Measurements from ENCODE around the gene DNAH3.

Gene DNAH3

GRCh38 chr16:20911361-20911760 is 239.3 kb downstream of the DNAH3 start:
- no peak for DNase-seq (ENCODE audit: low read depth in 3 of 3, low spot score in 1 of 3)

- DNase-seq (ENCODE audit: low read depth in 3 of 3, low spot score in 1 of 3), result no peak
Observed at GRCh38 chr16:20910781-20911321, 239.8 kb downstream of the DNAH3 start.

DNA sequence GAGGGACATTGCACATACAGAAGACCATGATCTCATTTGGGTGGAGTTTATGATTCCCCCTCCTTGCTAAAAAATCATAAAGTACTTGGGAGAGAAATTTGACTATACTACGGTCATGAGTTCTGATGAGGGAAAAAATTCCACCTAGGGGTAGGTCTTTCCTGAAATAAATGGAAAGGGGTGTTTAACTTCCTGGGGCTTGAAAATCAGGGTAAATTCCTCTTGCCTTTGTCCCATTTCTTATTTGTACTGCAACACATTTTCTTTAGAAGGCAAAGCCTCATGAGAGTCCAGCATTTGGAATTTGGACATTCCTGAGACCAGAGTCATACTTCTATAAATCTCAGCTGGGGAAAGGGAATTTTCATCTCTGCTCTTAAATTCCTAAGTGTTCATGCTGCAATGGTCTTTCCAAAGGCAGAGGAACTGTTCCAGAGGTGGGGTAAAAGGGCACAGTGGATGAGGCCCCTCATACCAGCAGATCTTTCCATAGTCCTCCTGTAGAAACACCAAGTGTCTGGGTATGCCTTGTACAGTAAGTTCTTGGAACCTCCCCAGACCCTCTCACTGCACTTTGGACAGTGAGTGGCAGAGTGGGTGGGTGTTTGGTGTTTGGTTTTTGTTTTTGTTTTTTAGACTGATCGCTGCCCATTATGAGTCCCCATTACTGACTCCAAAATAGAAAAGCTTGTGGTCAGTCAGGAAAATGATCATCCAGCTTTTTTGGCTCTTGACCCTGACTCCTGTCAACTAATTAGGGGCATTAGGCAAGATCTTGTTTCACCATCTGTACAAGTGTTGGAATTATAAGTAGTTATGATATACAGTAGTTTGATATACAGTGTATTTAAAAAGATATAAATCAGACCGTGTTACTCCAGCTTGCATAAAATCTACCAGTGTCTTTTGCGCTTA is 244.0 kb downstream of the DNAH3 start:
- DNase-seq (ENCODE audit: low read depth in 3 of 3, low spot score in 1 of 3), result no peak

DNA sequence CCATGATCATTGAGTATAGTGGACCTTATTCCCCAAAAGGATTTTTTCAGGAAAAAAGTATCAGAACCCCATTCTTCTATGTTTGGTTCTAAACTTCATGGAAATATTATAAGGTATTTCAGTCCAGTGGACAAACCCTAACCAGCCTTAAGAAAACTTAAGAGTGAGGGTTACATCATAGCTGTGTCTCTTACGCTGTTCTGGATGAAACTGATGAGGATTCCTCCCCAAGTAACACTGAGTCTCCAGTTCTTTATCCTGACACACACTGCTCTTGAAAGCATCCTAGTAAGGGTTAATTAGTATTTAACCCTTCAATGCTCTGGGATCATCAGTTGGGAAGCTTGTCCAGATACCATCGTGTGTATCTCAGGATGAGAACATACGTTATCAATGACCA is 245.1 kb downstream of the DNAH3 start:
- DNase-seq (ENCODE audit: low read depth in 3 of 3, low spot score in 1 of 3), result no peak

- peak in 1 of 3 donors; percentile 3 for DNase-seq (ENCODE audit: low read depth in 3 of 3, low spot score in 1 of 3)
Observed at GRCh38 chr16:20904507-20905081, 246.1 kb downstream of the DNAH3 start.

- no peak for DNase-seq (ENCODE audit: low read depth in 3 of 3, low spot score in 1 of 3)
Observed at GRCh38 chr16:20903899-20904506, 246.6 kb downstream of the DNAH3 start.

GRCh38 chr16:20903116-20903898 is 247.3 kb downstream of the DNAH3 start:
- no peak for DNase-seq (ENCODE audit: low read depth in 3 of 3, low spot score in 1 of 3)

DNA sequence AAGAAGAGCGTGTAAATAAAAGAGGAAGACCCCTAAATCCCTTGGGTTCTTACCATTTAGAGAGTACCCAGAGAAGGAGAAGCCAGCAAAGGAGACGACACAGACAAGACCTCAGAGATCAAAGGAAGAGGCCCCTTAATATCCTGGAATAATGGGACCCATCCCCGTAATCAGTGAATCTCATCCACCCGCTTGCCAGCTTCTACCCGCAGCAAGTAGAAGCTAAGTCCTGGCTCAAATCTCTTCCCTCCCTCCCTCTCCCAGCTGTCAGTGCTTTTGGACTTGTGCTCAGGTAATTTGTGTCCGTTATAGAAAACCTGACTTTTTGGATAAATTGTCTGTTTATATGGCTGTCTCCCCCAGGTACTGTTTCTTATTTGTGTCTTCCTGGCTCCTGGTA is 248.2 kb downstream of the DNAH3 start:
- DNase-seq (ENCODE audit: low read depth in 3 of 3, low spot score in 1 of 3), result no peak

GRCh38 chr16:20901436-20902112 is 249.1 kb downstream of the DNAH3 start:
- no peak for DNase-seq (ENCODE audit: low read depth in 3 of 3, low spot score in 1 of 3)

DNA sequence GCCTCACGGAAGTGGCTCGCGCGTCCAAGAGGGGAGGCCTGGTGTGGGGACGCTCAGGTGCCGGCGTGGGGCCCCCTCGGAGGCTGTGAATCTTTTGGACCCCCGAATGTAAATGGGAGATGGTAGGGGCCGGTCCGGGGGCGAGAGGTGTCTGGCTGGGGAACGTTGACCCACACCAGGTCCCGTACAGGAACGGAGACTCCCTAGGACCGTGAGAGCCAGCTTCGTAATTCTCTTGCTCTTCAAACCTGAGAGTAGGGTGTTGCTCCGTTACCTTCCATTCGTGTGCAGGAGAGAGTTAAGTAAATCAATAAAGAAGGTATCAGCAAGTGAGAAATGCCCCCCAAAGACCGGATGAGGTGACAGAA is 249.6 kb downstream of the DNAH3 start:
- no peak for DNase-seq (ENCODE audit: low read depth in 3 of 3, low spot score in 1 of 3)

DNA sequence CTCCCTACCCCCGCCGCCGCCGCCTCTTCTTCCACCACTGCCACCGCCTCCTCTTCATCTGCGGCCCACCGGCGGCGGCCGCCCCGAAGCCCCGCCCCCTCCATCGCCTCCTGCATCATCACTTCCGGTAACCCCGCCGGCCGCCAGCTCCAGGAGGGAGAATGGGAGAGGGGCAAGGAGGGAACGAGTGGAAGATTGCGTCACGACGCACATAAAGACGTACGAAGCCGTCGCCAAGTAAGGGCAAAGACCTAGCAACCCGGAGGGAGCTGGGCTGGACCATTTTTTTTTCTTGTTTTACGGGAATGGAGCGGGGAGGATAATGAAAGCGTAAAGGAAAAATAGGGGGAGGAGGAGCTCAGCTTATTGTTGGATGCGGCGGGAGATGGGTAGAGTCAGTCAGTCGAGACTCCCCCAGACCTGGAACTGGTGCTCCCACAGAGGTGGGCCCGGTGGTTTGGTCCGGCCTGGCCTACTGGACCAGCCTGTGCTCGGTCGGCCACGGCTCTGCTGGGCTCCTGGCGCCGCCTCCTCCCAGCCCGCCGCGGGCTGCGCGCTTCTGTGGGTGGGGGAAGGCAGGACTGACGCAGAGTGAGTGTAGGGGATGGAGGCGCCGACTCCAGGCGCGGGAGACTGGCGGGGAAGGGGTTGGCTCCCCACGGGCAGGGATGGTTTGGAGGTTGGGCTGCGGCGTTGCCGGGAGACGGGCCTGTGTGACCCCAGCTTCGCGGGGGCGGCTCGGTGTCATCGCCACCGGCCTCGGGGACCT is 250.2 kb downstream of the DNAH3 start, which contains the start of the genes DCUN1D3 and LYRM1:
Gene DCUN1D3, minus strand, starts transcription at position 60 of the 769 bp plus-strand sequence. CDS start 37,820 bp downstream, outside the sequence.
Gene LYRM1, plus strand, starts transcription at position 473 of the 769 bp plus-strand sequence. CDS start 14,785 bp downstream, outside the sequence.
- peak; percentile 63 to 80 (median 64) for DNase-seq (ENCODE audit: low read depth in 3 of 3, low spot score in 1 of 3)

DNA sequence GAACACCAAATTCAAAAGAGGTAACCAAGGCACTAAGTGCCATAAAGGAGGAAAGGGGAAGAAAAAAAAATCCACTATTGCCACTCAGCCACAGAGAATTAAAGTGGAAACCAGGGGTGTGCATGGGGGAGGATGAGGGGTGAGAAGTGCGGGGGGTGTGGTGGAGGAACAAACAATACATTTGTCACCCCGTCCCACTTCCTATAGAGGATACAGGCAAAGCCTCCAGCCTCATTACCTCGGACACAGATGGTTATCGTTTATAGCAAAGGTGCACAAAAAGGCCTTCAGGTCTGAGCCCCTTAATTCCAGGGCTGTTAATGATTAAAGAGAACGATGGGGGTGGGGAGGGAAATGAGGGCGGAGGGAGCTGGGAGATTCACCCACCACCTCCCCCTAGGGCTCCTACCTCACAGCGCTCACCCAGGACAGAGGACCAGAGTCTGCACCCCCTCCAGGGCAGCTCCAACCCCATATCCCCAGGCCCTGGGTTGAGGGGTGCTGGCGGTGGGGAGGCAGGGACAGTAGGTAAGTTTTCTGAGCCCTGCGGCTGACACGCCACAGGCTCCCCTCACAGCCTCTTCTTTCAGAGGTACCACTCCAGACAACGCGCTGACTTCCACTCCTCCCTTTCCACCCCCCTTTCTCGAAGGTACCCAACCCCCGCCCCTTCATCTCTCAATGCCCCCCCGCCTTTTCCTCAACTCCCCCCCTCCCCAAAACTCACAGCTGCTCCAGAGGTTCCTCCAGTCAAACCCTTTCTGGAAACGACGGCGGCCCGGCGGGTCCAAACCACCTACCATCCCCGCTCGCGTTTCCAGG is 251.0 kb downstream of the DNAH3 start:
- no peak for DNase-seq (ENCODE audit: low read depth in 3 of 3, low spot score in 1 of 3)

GRCh38 chr16:20899071-20899470 is 251.6 kb downstream of the DNAH3 start:
- DNase-seq (ENCODE audit: low read depth in 3 of 3, low spot score in 1 of 3), result no peak

- DNase-seq (ENCODE audit: low read depth in 3 of 3, low spot score in 1 of 3), result no peak
Observed at GRCh38 chr16:20897922-20898321, 252.7 kb downstream of the DNAH3 start.

- DNase-seq (ENCODE audit: low read depth in 3 of 3, low spot score in 1 of 3), result no peak
Observed at GRCh38 chr16:20897253-20897897, 253.3 kb downstream of the DNAH3 start.

DNA sequence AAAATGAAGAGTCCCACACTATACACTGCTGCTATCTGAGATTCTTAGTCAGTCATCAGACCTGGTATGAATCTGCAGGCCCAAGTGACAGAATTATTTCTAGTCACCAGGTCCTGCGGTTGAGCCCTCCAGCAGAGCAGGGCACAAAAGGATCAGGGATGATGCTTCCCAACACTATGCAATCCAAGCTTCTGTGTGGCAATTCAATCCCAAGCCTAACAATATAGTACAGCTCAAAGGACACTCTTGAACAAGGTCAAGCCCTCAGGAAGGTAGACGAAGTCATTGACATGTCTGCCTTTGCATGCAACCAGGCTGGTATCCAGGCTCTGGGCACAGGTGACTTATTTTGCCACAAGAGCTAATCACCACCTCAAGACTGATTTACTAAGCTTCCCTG is 256.3 kb downstream of the DNAH3 start:
- DNase-seq (ENCODE audit: low read depth in 3 of 3, low spot score in 1 of 3), result no peak

DNA sequence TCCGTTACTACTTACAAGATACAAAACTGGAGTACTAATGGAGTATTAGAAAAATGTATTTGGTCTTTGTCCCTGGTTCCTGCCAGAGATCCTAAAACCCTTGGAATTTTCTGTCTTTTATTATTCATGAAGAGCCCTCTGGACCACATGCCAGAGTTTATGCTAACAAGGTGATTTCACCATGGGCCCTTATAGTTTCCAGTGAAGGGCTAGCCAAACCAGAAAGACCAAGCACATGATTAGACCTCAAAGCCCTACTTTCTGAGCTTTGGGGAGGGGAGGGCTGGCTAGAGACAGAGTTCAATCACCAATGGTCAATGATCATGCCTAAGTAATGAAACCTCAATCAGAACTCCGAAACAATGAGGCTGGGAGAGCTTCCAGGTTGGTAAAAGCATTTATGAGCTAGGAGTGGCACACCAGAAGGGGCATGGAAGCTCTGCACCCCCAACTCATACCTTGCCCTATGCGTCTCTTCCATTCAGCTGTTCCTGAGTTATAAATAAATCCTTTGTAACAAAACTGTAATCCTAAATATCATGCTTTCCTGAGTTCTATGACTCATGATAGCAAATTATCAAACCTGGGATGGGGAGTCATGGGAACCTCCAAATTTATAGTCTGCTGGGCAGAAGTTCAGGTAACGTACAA is 260.9 kb downstream of the DNAH3 start:
- no peak for DNase-seq (ENCODE audit: low read depth in 3 of 3, low spot score in 1 of 3)

DNA sequence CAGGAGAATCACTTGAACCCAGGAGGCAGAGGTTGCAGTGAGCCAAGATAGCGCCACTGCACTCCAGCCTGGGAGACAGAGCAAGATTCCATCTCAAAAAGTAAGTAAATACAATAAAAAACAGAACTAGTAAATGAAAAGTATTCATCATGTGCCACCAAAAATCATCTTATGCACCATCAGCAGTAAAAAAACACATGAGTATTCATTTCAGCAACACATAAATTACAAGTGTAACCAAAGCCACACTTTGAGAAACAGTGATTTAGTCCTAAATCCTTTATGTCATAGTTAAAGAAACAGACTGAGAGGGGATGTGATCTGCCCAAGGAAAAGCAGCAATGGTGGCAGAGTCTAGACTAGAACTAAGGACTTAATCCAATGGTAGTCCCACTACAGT is 263.4 kb downstream of the DNAH3 start:
- no peak for DNase-seq (ENCODE audit: low read depth in 3 of 3, low spot score in 1 of 3)
